ENCODE measurements around the gene FAM89B. TPM values are rescaled to one million over a fixed set of nuclear protein-coding genes. Genes with fewer than 3 reads are reported as not detected.

Gene FAM89B
- total and polyA plus RNA-seq, 3 donors from 2014 or later = 25.8 to 63.2 (median 59.9) TPM

DNA sequence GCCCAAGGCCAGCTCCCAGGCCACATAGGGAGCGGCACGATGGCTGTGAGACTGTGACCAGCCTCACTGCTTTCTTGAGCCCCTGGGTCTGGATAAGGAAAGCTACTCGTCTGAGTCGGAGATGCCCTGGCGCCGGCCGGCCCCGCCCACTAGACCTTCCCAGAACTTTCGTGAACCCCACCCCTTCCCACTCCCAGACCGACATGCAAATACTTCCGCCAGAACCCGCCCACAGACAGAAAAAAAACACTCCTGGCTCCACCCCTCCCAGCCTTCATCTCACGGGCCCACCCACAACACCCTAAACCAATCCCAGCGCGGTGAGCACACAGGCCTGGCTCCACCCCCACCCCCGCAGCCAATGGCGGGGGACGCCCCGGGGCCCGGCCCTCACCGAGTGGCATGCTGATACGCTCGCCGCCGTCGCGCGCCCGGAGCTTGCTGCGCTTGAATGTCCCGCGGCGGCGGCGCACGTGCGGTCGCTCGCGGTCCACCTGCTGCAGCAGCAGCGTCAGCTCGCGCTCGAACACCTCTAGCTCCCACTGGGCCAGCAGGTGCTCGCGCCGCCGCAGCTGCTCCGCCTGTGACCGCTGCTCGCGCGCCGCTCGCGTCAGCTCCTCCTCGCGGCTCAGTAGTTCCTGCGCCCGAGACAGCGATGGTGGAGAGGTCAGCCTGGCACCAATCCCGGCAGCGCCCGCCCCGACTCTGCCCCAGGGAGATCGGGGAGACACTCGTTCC is 34.7 kb downstream of the FAM89B start:
- H3K4me3 ChIP-seq = peak overlapping the region; percentile 46 to 47
- 33 to 41% methylated on average over 59 to 60 of the region's 67 CpGs for WGBS, 2 donors
- intact Hi-C loops (cut with DNase I; ENCODE audit: low total_unique reads) = no loop called here
- H3K27me3 ChIP-seq = no peaks in the 10 kb centered on the region
- TF ChIP-seq POLR2A (IDR thresholded peaks at IDR 0.05) = no peak
- peak overlapping the region; percentile 69 to 75 for H3K27ac ChIP-seq
- H3K9me3 ChIP-seq = no peaks in the 10 kb centered on the region
- peak; percentile 94 for DNase-seq
- peaks cover 36% of the 10 kb centered on the region for H3K4me1 ChIP-seq
- H3K36me3 ChIP-seq (ENCODE audit: low read depth, missing control alignments) = no peaks in the 10 kb centered on the region

DNA sequence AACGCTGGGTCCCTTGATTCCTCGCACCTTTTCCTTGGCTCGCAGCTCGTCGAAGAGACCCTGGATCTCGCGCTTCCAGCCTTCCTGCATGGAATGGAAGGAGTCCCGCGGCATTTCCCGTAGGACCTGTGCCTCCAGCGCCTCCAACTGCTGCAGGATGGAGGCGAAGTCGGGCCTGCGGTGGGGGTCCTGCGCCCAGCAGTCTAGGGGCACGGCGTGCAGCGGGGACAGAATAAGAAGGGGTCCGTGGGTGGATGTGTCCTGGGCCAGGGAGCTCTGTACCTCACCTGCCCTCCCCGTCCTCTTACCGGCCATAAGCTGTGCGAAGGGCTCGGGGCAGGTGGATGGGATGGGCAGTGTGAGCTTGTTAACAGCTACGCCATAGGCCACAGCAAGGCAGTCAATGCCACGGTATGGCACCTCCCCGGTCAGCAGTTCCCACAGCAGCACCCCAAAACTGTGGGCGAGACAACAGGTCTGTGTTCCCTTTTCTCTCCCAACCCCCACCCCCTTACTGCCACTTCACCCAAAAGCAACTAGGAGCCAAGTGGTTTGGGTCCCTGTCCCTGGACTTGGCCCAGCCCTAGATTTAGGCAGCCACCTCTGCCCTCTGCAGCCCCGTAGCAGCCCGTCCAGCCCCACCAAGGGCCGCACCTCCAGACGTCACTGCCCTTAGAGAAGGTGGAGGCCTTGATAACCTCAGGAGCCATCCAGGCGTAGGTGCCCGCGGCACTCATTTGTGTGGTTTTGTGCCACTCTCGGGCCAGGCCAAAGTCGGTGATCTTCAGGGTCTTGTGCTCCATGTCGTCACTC is 35.5 kb downstream of the FAM89B start:
- H3K27ac ChIP-seq = no peak overlapping the region
- intact Hi-C loops (cut with DNase I; ENCODE audit: low total_unique reads) = no loop called here
- TF ChIP-seq, protein P1, sequence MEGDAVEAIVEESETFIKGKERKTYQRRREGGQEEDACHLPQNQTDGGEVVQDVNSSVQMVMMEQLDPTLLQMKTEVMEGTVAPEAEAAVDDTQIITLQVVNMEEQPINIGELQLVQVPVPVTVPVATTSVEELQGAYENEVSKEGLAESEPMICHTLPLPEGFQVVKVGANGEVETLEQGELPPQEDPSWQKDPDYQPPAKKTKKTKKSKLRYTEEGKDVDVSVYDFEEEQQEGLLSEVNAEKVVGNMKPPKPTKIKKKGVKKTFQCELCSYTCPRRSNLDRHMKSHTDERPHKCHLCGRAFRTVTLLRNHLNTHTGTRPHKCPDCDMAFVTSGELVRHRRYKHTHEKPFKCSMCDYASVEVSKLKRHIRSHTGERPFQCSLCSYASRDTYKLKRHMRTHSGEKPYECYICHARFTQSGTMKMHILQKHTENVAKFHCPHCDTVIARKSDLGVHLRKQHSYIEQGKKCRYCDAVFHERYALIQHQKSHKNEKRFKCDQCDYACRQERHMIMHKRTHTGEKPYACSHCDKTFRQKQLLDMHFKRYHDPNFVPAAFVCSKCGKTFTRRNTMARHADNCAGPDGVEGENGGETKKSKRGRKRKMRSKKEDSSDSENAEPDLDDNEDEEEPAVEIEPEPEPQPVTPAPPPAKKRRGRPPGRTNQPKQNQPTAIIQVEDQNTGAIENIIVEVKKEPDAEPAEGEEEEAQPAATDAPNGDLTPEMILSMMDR (IDR thresholded peaks at IDR 0.05) = no peak
- no peak for TF ChIP-seq POLR2A (IDR thresholded peaks at IDR 0.05)
- peaks cover 44% of the 10 kb centered on the region for H3K4me1 ChIP-seq
- no peaks in the 10 kb centered on the region for H3K9me3 ChIP-seq
- WGBS, 2 donors = 68 to 75% methylated on average over 21 to 31 of the region's 37 CpGs
- no peak for DNase-seq
- H3K4me3 ChIP-seq = peak overlapping the region; percentile 46 to 47
- no peaks in the 10 kb centered on the region for H3K27me3 ChIP-seq
- no peaks in the 10 kb centered on the region for H3K36me3 ChIP-seq (ENCODE audit: low read depth, missing control alignments)

DNA sequence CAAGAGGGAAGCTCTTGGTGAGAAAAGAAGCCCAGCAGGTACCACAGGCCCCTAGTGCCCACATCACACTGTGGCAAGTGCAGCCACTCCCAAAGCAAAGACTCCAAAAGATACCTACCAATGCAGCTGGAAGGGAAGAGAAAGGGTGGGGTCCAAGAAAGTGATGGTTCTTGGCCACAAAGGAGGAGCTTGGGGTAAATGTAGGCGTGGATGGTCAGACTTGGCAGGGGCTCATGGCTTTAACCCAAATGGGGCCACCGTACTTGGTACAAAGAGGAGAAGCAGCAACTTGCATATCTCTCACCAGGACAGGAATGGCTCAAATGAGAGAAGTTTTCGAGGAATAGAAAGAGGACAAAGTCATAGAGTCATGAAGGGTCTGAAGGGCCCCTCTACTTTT is 36.9 kb downstream of the FAM89B start:
- Histone ChIP-seq H3K4me3 (no peak overlapping the region), H3K9me3 (no peaks in the 10 kb centered on the region), H3K27ac (no peak overlapping the region), H3K4me1 (peaks cover 52% of the 10 kb centered on the region), H3K36me3 (ENCODE audit: low read depth, missing control alignments) (no peaks in the 10 kb centered on the region), H3K27me3 (no peaks in the 10 kb centered on the region)
- intact Hi-C loops (cut with DNase I; ENCODE audit: low total_unique reads) = no loop called here
- WGBS, 2 donors = 45 to 57% methylated on average over 3 of the region's 3 CpGs
- DNase-seq = no peak
- TF ChIP-seq, protein P1 (IDR thresholded peaks at IDR 0.05) = no peak

DNA sequence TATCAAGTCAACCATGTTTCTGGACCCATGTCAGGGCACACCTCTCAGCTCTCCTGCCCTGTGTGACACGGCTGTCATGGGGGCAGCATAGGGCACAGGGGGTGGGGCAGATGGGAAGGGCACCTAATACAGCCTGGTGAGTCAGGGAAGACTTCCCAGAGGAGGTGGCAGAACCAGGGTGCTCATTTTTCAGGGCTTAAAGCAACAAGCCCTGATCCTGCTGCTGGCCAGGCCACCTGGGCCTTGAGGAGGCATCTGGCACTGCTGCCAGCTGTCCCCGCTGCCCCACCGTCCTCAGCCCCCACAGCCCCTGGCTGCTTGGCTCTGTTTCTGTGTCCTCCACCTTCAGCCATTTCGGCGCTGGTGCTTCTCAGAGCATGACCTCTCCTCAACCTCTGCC is 37.3 kb downstream of the FAM89B start:
- no peak overlapping the region for H3K4me3 ChIP-seq
- H3K4me1 ChIP-seq = peaks cover 52% of the 10 kb centered on the region
- no peak overlapping the region for H3K27ac ChIP-seq
- no peaks in the 10 kb centered on the region for H3K27me3 ChIP-seq
- 53 to 73% methylated on average over 4 to 5 of the region's 5 CpGs for WGBS, 2 donors
- no peak for DNase-seq
- H3K9me3 ChIP-seq = no peaks in the 10 kb centered on the region
- no peaks in the 10 kb centered on the region for H3K36me3 ChIP-seq (ENCODE audit: low read depth, missing control alignments)
- intact Hi-C loops (cut with DNase I; ENCODE audit: low total_unique reads) = no loop called here
- TF ChIP-seq, protein P1 (IDR thresholded peaks at IDR 0.05) = no peak
- TF ChIP-seq POLR2A (IDR thresholded peaks at IDR 0.05) = no peak

DNA sequence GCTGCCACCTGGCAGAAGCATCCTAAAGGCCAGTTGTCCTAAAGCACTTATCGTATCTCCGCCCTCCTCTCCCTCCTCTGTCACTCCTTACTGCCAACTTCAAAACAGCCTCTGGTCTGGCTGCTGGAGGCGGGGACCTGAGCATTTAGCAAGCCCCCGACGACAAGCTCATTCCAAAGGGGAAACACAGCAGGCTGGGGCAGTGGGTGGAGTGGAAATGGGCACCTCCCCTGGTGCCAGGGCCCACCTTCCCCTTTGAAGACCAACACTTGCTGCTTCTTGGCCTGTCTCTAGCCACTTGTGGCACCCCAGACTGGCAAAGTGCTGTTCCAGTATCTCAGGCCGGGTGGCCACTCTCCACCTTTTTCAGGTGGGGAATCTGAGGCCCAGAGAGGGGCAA is 38.1 kb downstream of the FAM89B start:
- Histone ChIP-seq H3K36me3 (ENCODE audit: low read depth, missing control alignments) (no peaks in the 10 kb centered on the region), H3K4me3 (no peak overlapping the region)

More for the DNA sequence above, 38.1 kb downstream of the FAM89B start:
- Histone ChIP-seq H3K9me3 (no peaks in the 10 kb centered on the region), H3K27ac (peak overlapping the region in 1 of 2 donors; percentile 22), H3K4me1 (peaks cover 52% of the 10 kb centered on the region), H3K27me3 (no peaks in the 10 kb centered on the region)
- no peak for DNase-seq
- TF ChIP-seq, protein P1 (IDR thresholded peaks at IDR 0.05) = no peak
- no peak for TF ChIP-seq POLR2A (IDR thresholded peaks at IDR 0.05)
- WGBS, 2 donors = 42 to 67% methylated on average over 6 of the region's 6 CpGs
- intact Hi-C loops (cut with DNase I; ENCODE audit: low total_unique reads) = no loop called here
